C1 segment of cervical spinal cord (tissue), 14 donors: ENCODE results near the gene LAMC1.
"Not testable (repeated sequence)": the region's sequence is repeated elsewhere in the genome, so short reads cannot be mapped to it uniquely, and the experiment has no call there.

ENCODE experiments used
- DNase-seq, 14 donors: peaks; one replicate each; lab custom pipeline; 2025; lab: John Stamatoyannopoulos, UW

LAMC1 gene

DNA sequence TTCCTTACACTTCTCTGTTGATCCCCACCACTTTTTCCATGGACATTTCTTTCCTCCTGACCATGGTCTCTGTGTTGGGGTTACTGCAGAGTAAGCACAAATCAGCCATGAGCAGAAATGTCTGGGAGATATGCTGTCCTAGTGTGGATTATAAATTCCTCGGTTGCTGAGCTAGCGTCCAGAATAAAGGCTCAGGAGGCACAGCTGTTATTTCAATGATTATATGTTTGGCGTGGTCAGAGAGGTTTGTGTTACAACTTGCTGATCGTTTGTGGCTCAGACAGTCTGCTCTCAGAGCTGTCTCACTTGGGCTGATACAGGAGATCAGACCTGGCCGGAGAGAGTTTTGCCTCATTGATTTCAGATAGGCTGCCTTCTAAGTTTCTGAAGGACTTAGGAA is 125.4 kb downstream of the LAMC1 start:
- DNase-seq: no peak

DNA sequence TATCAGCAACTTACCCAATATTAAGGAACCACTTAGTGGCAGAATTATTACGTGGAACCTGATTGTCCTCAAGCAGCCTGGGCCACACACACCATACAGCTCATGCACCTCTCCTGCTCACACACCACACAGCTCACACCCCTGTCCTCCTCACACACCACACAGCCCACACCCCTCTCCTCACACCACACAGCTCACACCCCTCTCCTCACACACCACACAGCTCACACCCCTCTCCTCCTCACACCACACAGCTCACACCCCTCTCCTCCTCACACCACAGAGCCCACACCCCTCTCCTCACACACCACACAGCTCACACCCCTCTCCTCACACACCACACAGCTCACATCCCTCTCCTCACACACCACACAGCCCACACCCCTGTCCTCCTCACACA is 126.1 kb downstream of the LAMC1 start:
- DNase-seq: no peak

DNA sequence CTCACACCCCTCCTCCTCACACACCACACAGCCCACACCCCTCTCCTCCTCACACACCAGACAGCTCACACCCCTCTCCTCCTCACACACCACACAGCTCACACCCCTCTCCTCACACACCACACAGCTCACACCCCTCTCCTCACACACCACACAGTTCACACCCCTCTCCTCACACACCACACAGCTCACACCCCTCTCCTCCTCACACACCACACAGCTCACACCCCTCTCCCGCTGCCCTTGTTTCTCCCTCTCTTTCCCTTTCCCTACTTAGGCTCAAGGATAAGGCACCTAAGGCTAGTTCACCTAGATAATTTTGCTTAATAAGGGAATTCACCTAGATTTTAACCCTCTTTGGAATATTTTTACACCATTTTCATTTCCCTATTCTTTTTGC is 126.8 kb downstream of the LAMC1 start:
- not testable (repeated sequence) for DNase-seq

DNA sequence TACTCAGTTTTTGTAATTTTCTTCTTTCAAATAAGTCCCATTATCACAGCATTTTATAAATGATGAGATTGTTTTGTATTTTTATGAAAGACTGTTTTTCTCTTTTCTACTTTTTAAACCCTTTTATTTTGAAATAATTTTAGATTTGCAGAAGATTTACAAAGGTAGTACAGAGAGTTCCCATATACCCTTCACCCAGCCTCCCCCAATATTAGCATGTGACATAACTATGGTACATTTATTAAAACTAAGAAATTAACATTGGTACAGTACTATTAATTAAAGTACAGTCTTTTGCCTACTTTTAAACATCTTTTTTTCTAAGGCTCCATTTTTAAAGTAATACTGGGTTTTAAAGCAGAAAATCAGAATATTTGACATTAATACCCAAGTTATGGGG is 127.2 kb downstream of the LAMC1 start:
- no peak for DNase-seq

GRCh38 chr1:183152180-183152579 is 129.0 kb downstream of the LAMC1 start:
- DNase-seq: no peak

DNA sequence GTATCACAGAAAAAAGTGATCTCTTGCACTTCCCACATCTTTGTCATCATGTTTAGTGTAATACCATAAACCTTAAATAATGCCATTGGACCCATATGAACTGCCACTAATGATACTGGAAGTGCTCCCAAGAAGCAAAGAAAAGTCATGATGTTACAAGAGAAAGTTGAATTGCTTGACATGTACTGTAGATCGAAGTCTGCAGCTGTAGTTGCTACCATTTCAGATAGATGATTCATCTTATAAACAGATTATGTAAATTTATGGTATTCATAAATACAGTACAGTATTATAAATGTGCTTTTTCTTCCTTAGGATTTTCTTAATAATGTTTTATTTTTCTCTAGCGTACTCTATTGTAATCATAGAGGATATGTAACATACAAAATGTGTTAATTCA is 132.7 kb downstream of the LAMC1 start:
- DNase-seq: no peak

DNA sequence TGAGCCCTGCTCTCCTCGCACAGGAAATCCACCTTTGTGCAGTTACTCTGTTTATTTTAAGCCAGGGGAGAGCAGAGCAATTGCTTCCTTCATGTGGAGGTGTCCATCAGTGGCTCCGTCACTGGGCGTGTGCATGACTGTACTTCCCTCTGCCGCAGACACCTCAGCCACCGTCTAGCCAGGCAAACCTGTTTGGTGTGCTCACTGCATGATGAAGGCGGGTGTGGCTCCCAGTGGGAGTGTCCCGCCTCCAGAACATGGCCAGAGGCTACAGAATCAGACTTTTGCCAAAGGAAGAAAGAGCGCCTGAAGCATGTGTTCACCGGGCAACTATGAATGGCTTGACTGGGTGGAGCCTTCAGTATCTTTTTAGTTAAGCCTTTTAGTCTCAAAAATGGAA is 136.7 kb downstream of the LAMC1 start:
- DNase-seq: no peak

DNA sequence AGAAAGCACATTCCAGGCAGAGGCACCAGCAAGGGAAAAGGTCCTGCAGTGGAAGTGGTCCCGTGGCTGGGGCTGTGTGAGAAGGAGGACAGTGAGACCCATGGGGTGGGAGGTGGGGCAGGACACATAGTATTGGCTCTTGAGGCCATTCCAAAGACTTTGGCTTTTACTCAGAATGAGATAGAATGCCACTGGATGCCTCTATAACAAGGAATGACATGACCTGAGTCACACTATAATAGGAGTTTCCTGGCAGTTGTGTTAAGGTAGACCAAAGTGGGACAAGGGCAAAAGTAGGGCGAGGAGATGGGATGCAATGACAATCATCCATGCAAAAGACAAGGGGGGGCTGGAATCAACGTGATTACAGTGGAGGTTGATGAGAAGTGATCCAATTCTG is 138.2 kb downstream of the LAMC1 start:
- DNase-seq: no peak

- DNase-seq: no peak
Measured at GRCh38 chr1:183163316-183163715, 140.1 kb downstream of the LAMC1 start.

DNA sequence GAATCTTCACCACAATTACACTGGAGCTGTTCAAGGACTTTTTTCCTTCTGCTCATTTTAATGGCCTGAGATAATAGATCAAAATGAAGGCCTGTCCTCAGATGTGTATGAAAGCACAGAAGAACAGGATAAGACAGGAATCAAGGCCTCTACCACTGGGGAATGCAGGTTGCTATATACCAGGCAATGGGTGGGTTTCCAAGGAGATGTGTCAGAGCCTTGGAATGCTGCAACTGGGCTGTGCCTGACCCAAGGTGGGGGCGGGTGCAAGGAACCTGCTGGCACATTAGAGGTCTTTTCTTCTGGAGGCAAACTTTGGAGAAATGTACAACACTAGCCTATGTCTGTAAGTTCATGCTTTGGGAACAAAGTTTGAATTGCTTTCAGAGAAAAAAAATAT is 141.1 kb downstream of the LAMC1 start:
- no peak for DNase-seq

DNA sequence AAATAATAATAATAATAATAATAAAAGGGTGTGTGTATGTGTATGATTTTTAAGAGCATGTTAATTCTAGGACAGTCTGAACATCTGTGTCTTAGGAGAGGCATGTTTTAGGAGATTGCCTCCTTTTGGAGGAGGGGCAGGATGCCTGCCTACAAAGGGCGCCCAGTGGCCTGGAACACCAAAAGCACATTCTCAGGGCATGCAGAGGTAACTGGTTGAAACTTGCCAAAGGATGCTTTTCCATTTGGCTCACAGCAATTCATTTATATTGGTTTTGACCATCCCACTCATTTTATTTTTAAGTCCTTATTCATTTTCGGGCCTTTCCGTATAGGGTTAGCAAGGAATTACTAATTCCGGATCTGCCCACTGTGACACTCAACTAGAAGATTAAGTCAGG is 141.7 kb downstream of the LAMC1 start:
- no peak for DNase-seq

GRCh38 chr1:183165456-183165855 is 142.2 kb downstream of the LAMC1 start:
- DNase-seq: no peak

- no peak for DNase-seq
Measured at GRCh38 chr1:183166454-183166853, 143.2 kb downstream of the LAMC1 start.

DNA sequence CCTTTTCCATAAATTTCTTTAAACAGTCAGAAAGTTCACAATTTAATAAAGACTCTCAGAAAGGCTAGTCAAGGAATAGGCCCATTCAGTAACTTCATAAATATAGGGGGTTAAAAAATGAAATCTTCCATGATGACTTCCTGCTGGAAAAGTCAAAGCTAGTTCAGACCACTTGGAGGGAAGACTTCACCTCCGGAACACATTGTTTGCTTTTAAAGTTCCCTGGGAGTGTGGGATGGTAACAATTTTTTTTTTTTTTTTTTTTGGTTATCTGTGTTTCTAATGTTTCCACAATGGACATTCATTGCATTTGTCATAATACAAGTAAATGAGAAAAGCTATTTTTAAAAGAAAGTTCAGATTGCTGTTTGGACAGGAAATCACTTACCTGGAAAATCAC is 144.5 kb downstream of the LAMC1 start:
- DNase-seq: no peak

DNA sequence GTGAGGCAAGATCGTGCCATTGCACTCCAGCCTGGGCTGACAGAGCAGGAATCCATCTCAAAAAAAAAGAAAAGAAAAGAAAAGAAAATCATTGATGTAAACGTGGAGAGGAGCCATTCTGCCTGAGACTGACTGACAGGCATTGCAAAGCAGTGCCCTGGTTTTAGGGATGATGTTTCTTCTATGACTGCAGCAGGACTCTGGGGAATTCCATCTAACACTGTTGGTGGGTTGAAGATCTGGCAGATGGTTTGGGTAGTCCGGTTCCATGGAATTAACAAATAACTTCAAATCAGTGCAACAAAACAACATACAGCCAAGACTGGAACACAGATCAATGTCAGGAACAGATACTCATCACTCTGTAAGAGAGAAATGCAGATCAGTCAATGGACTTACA is 145.1 kb downstream of the LAMC1 start:
- no peak for DNase-seq

DNA sequence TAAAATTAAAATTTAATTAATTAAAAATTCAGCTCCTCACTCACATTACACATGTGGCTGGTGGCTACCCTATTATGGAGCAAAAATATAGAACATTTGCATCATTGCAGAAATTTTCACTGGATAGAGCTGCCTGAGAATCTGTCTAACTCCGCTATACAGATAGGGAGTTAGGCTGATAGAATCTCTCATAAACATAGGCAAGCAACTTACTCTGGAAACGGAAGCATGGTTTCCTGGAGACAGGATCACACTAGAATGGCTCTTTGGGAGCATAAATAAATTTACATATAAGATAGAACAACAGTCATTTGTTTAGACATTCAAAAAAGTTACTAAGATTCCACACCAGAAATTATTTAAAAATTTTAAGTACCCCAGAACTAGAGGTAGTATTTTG is 150.6 kb downstream of the LAMC1 start:
- no peak for DNase-seq

DNA sequence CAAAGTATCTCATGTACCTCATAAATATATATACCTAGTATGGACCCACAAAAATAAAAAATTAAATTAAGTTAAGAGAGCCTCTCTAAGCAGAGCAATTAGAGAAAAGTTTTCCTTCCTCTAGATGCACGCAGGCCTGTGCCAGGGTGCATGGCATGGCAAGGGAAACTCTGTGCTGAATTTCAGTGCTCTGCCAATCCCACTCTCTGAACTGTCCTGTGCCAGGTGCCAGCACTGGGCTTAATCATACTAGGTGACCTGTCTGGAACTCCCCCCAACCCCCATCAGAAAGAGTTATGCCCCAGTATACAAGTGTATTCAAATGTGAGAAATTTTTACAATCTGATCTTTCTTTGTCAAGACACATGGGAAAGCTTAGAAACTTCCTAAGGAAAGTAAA is 152.4 kb downstream of the LAMC1 start:
- DNase-seq: no peak

- DNase-seq: no peak
Measured at GRCh38 chr1:183178545-183178944, 155.3 kb downstream of the LAMC1 start.

DNA sequence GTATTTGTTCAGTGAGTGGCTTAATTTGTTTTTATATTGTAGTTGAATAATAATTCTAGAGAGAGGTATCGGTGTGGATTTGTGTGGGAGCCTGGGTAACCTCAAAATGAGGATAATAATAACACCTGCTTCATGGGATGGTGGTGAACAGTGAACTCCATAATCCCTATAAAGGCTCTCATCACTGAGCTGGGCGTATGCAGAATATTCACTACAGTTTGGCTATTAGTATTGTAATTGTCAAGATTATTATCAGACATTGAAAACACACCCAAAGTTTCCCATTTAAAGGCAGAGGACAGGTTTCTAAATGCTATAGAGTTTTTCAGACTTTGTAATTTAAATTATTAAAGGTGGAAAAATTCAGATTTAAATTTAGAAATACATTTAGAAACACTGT is 155.8 kb downstream of the LAMC1 start:
- DNase-seq: no peak

- DNase-seq: peak in 1 of 14 donors; percentile 91
Measured at GRCh38 chr1:183180218-183180617, 157.0 kb downstream of the LAMC1 start.

DNA sequence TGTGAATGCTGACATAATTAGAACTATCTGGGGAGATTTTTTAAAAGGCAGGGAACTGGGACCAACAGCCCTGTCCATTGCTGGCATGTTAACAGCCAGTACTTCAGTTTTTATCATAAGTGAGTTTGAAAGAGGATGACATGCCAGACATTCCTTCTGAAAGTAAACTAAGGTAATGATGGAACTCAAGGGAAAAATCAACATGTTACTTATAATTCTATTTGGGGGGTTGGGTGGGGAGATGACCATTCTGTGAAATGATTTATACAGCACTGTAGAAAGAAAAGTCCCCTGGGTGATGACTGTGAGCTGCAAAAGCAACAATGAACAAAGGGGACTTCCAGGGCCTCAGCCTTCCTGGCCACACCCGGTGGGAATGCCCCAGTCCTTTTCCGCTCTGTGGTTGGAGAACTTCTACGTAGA is 157.4 kb downstream of the LAMC1 start:
- no peak for DNase-seq

- DNase-seq: peak in 1 of 14 donors; percentile 34
Measured at GRCh38 chr1:183185941-183186490, 162.8 kb downstream of the LAMC1 start, which contains the start of gene LAMC2. Gene LAMC2, plus strand, starts transcription at chr1:183186264. Its CDS starts 89 bp downstream, at chr1:183186353.

DNA sequence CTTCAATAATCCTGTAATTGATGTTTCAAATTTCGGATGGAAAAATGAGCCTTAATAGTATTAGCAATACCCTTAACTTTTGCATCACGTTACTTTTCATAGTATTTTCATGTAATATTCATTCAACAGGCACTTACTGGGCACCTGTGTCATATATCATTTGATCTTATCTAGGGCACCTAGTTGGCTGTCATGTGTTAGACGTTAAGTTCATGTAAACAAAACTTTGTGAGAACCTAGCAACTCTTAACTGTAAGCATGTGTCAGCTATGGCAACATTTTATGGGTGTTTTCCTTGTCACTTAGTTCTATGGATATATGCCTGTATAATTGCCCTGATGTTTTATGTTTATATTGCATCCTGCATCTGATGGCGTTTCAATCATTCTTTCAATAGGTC is 163.6 kb downstream of the LAMC1 start:
- no peak for DNase-seq

DNA sequence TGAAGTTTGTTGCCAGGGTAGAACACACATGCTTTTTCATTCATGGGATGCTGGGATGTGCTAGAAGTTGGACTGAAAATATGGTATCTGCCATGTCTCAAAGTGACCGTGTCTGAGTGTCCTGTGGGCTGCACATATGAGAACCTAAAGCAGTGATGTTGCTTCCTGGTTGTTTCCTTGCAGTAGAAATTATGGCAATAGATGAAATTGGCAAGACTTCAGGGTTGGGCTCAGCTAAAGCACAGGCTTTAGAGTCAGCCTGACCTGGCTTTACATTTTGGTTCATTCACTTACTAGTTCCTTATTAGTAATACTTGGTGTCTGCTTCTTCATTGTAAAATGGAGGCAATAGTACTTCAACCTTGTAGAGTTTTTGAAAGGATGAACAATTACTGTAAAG is 165.0 kb downstream of the LAMC1 start:
- peak in 1 of 14 donors; percentile 13 for DNase-seq
